Dendritic cell treated with granulocyte-macrophage colony-stimulating factor and Interleukin-4, amounts not matched to agents 40 ng/mL and 50 ng/mL, for 4 days (primary cell): ENCODE data around the gene TCF20.

Experiments
- H3K27ac Mint-ChIP-seq: one replicate; pipeline ENCODE4 v1.8.0; 2022; ENCODE audit warnings: mild to moderate bottlenecking, mixed read lengths
- H3K27me3 Mint-ChIP-seq: one replicate; pipeline ENCODE4 v1.8.0; 2022; ENCODE audit warnings: mild to moderate bottlenecking, mixed read lengths
- H3K36me3 Mint-ChIP-seq: one replicate; pipeline ENCODE4 v1.8.0; 2022; ENCODE audit warnings: low read depth, mixed read lengths
- H3K4me1 Mint-ChIP-seq: one replicate; pipeline ENCODE4 v1.8.0; 2022; ENCODE audit warnings: low read depth, mixed read lengths
- H3K4me3 Mint-ChIP-seq: one replicate; pipeline ENCODE4 v1.8.0; 2022; ENCODE audit warnings: mild to moderate bottlenecking, moderate library complexity, mixed read lengths
- H3K9me3 Mint-ChIP-seq: one replicate; pipeline ENCODE4 v1.8.0; 2022; ENCODE audit warnings: mixed read lengths
- intact Hi-C: fragments of 100-400 bp; cut with micrococcal nuclease; formaldehyde crosslinking; loops from one replicate; pipeline ENCODE4 v1.15.0; 2022

The TCF20 gene

GRCh38 chr22:42294034-42294985, 23.9 kb upstream of the TCF20 start:
- H3K27ac Mint-ChIP-seq, result no peak overlapping the region
- H3K4me1 Mint-ChIP-seq, result peaks cover 28% of the 10 kb centered on the region
- H3K9me3 Mint-ChIP-seq, result no peaks in the 10 kb centered on the region
- no peak overlapping the region for H3K4me3 Mint-ChIP-seq
- intact Hi-C loops, result no loop called here
- no peaks in the 10 kb centered on the region for H3K36me3 Mint-ChIP-seq
- H3K27me3 Mint-ChIP-seq, result peaks cover 13% of the 10 kb centered on the region

DNA sequence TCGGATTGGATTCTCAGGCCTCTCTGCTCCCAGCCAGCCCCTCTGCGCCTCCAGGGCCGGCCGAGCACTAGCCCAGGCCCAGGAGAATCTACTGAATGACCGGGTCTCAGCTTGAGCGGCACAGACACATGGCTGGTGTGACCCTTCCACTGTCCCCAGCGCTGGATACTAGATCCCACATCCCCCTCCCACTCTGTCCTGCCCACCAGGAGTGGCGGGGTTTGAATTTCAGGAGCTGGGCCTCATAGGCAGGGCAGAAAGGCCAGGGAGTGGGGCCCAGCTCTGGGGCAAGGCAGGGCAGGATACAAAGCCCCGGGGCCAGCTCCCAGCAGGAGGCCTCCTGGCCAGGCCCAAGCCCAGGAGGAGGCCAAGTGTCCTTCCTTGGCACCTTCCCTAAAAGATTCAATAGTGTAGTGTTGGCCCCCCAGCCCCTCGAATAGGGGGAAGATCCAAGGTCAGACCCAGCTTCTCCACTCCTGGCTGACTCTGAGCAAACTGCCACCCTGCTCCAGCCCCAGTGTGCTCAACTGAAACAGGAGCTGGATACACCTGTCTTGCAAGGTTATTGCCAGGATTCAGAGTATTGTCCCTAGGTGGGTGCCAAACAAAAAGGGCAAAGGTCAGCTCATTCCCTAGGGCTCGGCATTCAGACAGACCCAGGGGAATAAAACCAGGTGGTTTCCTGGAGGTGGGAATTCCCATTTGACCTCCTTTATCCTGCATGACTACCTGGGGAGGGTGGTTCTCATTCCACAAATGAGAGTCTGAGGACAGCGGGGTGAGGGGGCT, 22.5 kb upstream of the TCF20 start:
- no peaks in the 10 kb centered on the region for H3K36me3 Mint-ChIP-seq
- H3K27me3 Mint-ChIP-seq, result peaks cover 15% of the 10 kb centered on the region
- no peak overlapping the region for H3K27ac Mint-ChIP-seq
- H3K4me1 Mint-ChIP-seq, result peaks cover 17% of the 10 kb centered on the region
- H3K9me3 Mint-ChIP-seq, result no peaks in the 10 kb centered on the region
- intact Hi-C loops, result no loop called here
- no peak overlapping the region for H3K4me3 Mint-ChIP-seq

DNA sequence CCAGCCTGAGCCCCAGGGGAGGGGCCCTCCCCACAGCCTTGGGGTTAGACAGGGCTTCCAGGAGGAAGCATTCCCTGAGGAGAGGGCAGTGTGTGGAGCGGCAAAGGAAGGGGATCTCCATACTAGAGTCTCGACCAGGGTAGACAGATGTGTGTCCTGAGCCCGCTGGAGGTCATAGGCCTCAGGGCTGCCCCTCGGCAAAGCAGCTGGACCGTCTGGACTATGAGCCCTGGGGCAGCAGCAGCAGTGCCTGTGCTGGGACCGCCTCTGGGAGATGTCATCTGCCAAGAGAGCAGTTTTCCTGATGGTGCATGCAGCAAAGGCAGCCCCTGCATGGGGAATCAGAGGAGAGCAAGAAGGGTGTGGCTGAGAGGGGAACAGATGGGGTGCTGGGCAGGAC, 20.8 kb upstream of the TCF20 start:
- Mint-ChIP-seq H3K36me3 (no peaks in the 10 kb centered on the region), H3K9me3 (no peaks in the 10 kb centered on the region), H3K27me3 (peaks cover 27% of the 10 kb centered on the region), H3K27ac (no peak overlapping the region), H3K4me1 (peaks cover under 1% of the 10 kb centered on the region), H3K4me3 (no peak overlapping the region)
- intact Hi-C loops, result loop anchor here (2.0 kb wide), 1 partner anchor 64 kb away; no protein-coding TSS in a partner anchor

DNA sequence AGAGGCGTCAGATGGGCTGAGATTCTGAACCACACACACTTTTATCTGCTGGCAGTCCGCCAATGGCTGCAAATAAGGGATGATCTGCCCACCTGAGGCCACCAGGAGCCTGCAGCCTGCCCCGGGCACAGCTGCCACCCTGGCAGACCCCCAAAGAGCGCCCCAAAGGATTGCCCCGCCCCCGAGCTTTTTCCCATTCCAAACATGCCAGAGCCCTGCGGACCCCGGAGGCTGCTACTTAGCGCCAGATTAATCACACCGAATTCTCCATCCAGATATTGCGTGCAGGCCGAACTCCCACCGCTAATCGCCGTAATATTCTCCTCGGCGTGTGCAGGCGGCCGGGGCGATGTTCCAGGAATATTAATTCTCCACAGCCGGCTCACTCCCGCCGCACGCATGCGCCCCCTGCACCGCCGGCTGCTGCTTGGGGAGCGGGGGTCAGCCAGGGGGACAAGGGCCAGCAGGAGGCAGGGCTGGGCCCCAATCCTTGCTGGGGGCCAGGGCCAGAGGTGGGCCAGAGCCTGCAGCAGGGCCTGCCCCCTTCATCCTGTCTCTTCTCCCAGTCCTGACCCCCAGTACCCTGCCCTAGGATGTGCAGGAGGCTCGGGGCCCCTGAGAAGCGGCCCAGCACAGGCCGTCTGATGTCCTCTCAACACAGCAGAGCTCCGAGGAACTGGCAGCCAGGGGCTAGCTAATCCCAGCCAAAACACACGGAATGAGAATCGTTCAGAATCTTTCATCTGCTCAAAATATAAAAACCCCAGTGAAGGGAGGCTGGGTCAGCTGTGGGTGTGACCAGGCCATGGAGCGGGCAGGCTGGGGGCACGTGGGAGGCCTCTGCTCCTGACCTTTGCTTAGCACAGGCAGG, 19.5 kb upstream of the TCF20 start:
- intact Hi-C loops, result loop anchor here (2.0 kb wide), 1 partner anchor 65 kb away; no protein-coding TSS in a partner anchor
- H3K36me3 Mint-ChIP-seq, result no peaks in the 10 kb centered on the region
- H3K27ac Mint-ChIP-seq, result no peak overlapping the region
- H3K27me3 Mint-ChIP-seq, result peaks cover 33% of the 10 kb centered on the region
- H3K9me3 Mint-ChIP-seq, result no peaks in the 10 kb centered on the region
- no peak overlapping the region for H3K4me3 Mint-ChIP-seq
- no peaks in the 10 kb centered on the region for H3K4me1 Mint-ChIP-seq

GRCh38 chr22:42288791-42289190, 18.3 kb upstream of the TCF20 start:
- peaks cover 44% of the 10 kb centered on the region for H3K27me3 Mint-ChIP-seq
- H3K36me3 Mint-ChIP-seq, result no peaks in the 10 kb centered on the region
- no peak overlapping the region for H3K27ac Mint-ChIP-seq
- intact Hi-C loops, result no loop called here
- no peaks in the 10 kb centered on the region for H3K9me3 Mint-ChIP-seq
- peaks cover 5% of the 10 kb centered on the region for H3K4me1 Mint-ChIP-seq
- H3K4me3 Mint-ChIP-seq, result no peak overlapping the region

DNA sequence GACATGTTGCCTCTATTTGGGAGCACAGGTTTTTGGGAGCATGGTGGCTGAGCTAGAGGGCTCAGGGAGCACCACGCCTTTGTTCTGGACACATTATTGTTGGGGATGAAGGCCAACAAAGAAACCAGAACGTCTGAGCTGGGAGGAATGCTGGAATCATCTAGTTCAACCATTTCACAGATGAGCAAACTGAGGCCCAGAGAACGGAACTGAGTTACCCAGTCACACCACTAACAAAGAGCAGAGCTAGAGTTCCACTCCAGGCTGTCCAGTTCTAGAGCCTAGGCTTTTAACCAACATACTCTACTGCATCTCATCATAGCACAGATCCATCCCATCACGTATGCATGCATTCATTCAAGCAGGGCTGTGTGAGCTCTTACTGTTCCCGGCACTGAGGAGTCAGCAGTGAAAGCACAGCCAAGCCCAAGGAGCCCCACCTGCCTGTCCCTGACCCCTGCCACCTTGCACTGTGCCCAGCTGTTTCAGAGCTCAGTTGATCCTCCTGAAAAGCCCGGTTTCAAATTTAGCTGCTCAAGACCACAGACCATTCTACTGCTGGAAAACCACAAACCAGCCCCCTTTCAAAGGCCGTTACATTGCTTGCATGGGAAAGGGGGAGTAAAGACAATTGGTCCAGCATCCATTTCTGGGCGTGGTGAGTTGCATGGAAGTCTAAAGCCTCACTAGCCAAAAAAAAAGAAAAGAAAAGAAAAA, 16.9 kb upstream of the TCF20 start:
- H3K4me1 Mint-ChIP-seq, result peaks cover 14% of the 10 kb centered on the region
- intact Hi-C loops, result no loop called here
- H3K4me3 Mint-ChIP-seq, result no peak overlapping the region
- no peak overlapping the region for H3K27ac Mint-ChIP-seq
- H3K36me3 Mint-ChIP-seq, result no peaks in the 10 kb centered on the region
- H3K9me3 Mint-ChIP-seq, result no peaks in the 10 kb centered on the region
- H3K27me3 Mint-ChIP-seq, result peaks cover 56% of the 10 kb centered on the region

DNA sequence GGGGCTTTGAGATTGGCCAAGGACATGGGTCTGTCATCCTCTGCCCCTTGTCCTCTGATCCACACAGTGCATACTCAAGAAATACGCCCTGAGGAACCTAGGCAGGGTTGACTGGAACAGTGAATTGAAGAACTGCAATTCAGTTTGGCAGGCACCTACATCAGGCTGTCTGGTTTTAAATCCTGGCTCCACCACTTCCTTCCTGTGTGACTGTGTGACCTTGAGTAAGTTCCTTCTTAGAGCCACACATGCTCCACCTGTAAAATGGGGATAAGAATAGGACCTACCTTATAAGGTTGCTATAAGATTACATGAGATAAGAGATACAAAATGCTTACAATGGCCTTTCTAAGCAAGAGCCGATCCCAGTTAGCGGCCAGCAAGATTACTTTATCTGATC, 15.8 kb upstream of the TCF20 start:
- H3K9me3 Mint-ChIP-seq, result no peaks in the 10 kb centered on the region
- H3K4me1 Mint-ChIP-seq, result peaks cover 14% of the 10 kb centered on the region
- no peak overlapping the region for H3K4me3 Mint-ChIP-seq
- peaks cover 64% of the 10 kb centered on the region for H3K27me3 Mint-ChIP-seq
- no peaks in the 10 kb centered on the region for H3K36me3 Mint-ChIP-seq
- intact Hi-C loops, result no loop called here
- no peak overlapping the region for H3K27ac Mint-ChIP-seq

- H3K36me3 Mint-ChIP-seq, result no peaks in the 10 kb centered on the region
- peaks cover 70% of the 10 kb centered on the region for H3K27me3 Mint-ChIP-seq
- no peak overlapping the region for H3K4me3 Mint-ChIP-seq
- no peak overlapping the region for H3K27ac Mint-ChIP-seq
- no peaks in the 10 kb centered on the region for H3K9me3 Mint-ChIP-seq
- intact Hi-C loops, result no loop called here
- H3K4me1 Mint-ChIP-seq, result peaks cover 14% of the 10 kb centered on the region
Observed at GRCh38 chr22:42285604-42286003, 15.2 kb upstream of the TCF20 start.

GRCh38 chr22:42284643-42285181, 14.3 kb upstream of the TCF20 start:
- Mint-ChIP-seq H3K9me3 (no peaks in the 10 kb centered on the region), H3K27me3 (peaks cover 78% of the 10 kb centered on the region), H3K27ac (no peak overlapping the region), H3K36me3 (no peaks in the 10 kb centered on the region), H3K4me3 (no peak overlapping the region), H3K4me1 (peaks cover 14% of the 10 kb centered on the region)
- intact Hi-C loops, result no loop called here

GRCh38 chr22:42284202-42284591, 13.7 kb upstream of the TCF20 start:
- peaks cover 14% of the 10 kb centered on the region for H3K4me1 Mint-ChIP-seq
- H3K9me3 Mint-ChIP-seq, result no peaks in the 10 kb centered on the region
- H3K36me3 Mint-ChIP-seq, result no peaks in the 10 kb centered on the region
- H3K27me3 Mint-ChIP-seq, result peaks cover 83% of the 10 kb centered on the region
- intact Hi-C loops, result no loop called here
- no peak overlapping the region for H3K27ac Mint-ChIP-seq
- H3K4me3 Mint-ChIP-seq, result no peak overlapping the region

DNA sequence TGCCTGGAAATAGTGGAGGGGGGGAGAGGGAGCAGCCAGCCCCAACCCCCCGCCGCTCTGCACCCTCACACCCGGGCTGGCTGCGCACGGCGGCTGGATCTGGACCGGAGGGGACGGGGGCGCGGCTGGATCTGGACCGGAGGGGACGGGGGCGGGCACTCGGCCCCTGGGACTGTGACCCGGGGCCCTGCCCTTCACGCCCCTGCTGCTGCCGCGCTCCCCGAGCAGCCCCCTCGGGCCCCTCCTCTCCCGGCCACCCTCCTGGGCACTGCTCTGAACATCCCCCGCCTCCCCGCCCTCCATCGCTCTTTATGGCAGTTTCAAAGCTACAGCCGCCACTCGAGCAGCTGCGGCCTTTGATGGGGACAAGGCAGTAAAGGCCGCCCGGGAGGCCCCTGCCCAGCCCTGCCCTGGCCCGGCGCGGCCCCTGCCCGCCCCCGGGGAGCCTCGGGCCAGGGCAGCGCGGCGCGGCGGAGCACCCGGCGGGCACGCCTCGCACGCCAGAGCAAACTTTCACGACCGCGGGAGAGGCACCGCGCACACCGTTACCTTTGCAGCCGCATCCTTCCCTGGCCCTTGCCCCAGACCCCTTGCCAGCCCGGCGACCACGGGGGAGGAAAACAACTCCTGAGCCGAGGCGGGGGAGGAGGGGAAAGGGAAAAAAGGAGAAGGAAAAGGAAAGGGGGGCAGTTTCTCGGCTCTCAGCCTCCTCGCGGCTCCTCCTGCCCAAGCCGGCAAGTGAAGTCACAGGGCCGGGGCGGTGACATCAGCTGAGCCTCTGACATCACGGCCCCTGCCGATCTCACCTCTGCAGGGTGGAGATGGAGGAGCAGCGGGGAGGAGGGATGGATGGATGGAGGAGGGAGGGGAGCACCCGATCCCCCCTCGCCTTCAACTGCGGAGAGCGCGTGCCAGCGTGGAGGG, 13.1 kb upstream of the TCF20 start:
- intact Hi-C loops, result no loop called here
- peak overlapping the region; percentile 35 for H3K4me3 Mint-ChIP-seq
- no peaks in the 10 kb centered on the region for H3K9me3 Mint-ChIP-seq
- no peak overlapping the region for H3K27ac Mint-ChIP-seq
- H3K27me3 Mint-ChIP-seq, result peaks cover 90% of the 10 kb centered on the region
- H3K36me3 Mint-ChIP-seq, result no peaks in the 10 kb centered on the region
- H3K4me1 Mint-ChIP-seq, result peaks cover 14% of the 10 kb centered on the region

DNA sequence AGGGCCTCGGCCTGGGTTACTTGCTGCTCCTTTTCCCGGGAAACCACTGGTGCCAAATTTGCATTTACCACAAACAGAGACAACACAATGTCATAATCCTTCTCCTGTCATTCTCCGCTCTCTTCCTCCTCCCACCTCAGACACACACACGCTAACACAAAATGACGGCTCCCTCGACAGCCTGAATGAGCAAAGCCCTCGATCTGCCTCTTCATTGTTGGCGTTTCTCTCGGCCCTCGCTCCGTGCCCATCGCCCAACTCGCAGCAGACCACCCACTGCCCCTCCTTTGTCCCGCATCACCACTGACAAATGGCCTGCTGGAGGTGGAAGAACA, 12.5 kb upstream of the TCF20 start:
- Mint-ChIP-seq H3K9me3 (no peaks in the 10 kb centered on the region), H3K27ac (no peak overlapping the region), H3K27me3 (peaks cover 92% of the 10 kb centered on the region), H3K36me3 (no peaks in the 10 kb centered on the region), H3K4me1 (peaks cover 14% of the 10 kb centered on the region), H3K4me3 (no peak overlapping the region)
- intact Hi-C loops, result no loop called here
